PC-3 (cell line): Measurements from ENCODE around the gene TM4SF5.

ENCODE experiments used
- CTCF ChIP-seq: fragments of 300-600 bp; sonication (generic); conservative IDR thresholded peaks from 2 replicates; pipeline ENCODE4 v1.5.1; 2017; ENCODE audit warnings: antibody characterized with exemption, low read depth, mild to moderate bottlenecking, low read length
- EZH2 ChIP-seq: fragments of 300-600 bp; sonication (generic); IDR thresholded peaks from one replicate; pipeline ENCODE4 v1.6.1; 2017; ENCODE audit warnings: antibody characterized with exemption, mild to moderate bottlenecking, low read length; ENCODE audit not compliant: unreplicated experiment

GRCh38 chr17:4827399-4827798, 55.7 kb downstream of the TM4SF5 start:
- no peak for TF ChIP-seq CTCF
- TF ChIP-seq EZH2 = no peak
